Adrenal gland (tissue), 5 donors: ENCODE measurements around the gene CCNQ.

Source experiments
- CTCF ChIP-seq, 6 experiments: fragments of 450-650 bp in 4 of 6; fragments of 200-600 bp in 2 of 6; sonication (generic) in 1 of 6; IDR thresholded peaks; 1 replicate in 5 of 6; 2 replicates in 1 of 6; pipeline versions ENCODE4 v1.5.1 to v1.8.0; 2016 to 2021; ENCODE audit warnings: antibody characterized with exemption in 6 of 6, mild to moderate bottlenecking in 2 of 6, moderate library complexity in 1 of 6
- POLR2A ChIP-seq, 2 donors: fragments of 450-650 bp; IDR thresholded peaks; one replicate each; pipeline ENCODE4 v1.6.1; 2017; ENCODE audit warnings: antibody characterized with exemption in 2 of 2, mild to moderate bottlenecking in 2 of 2, moderate library complexity in 1 of 2
- donor health status: DM: no; HTN: no; CAD: no.

- no peak for TF ChIP-seq CTCF (IDR thresholded peaks at IDR 0.05)
- no peak for TF ChIP-seq POLR2A (IDR thresholded peaks at IDR 0.05)
Measured at GRCh38 chrX:153603131-153603656, 4.3 kb upstream of the CCNQ start.
